Body of pancreas (tissue), 4 donors: ENCODE measurements around the gene SGCE. TPM values are rescaled to one million over a fixed set of nuclear protein-coding genes. Genes with fewer than 3 reads are reported as not detected.

Experiments
- ATAC-seq: fragments of 150-250 bp; one replicate; pipeline ENCODE4 v1.9.1; 2016
- DNase-seq, 4 donors: peaks; one replicate each; pipeline ENCODE4 v3.0.0-alpha.2; 2019
- H3K27ac ChIP-seq, 4 donors: fragments of 200-600 bp; sonication (generic); 1 replicate in 3 of 4; 2 replicates in 1 of 4; pipeline versions ENCODE4 v1.5.1 to v1.6.1; 2016 to 2019; ENCODE audit warnings: mild to moderate bottlenecking in 1 of 4, mixed read lengths in 1 of 4, moderate library complexity in 1 of 4
- H3K27me3 ChIP-seq, 2 donors: fragments of 200-600 bp; sonication (generic); one replicate each; pipeline ENCODE4 v1.6.0; 2016; ENCODE audit warnings: mild to moderate bottlenecking in 1 of 2
- H3K36me3 ChIP-seq, 2 donors: fragments of 200-600 bp; sonication (generic); replicated peaks in 1 of 2; 2 replicates each; pipeline ENCODE4 v1.5.1; 2016; ENCODE audit warnings: low read depth in 2 of 2; ENCODE audit not compliant: insufficient read depth in 1 of 2
- H3K4me1 ChIP-seq: fragments of 200-600 bp; sonication (generic); one replicate; pipeline ENCODE4 v1.6.0; 2016
- H3K4me3 ChIP-seq, 2 donors: fragments of 200-600 bp; sonication (generic); 1 replicate in 1 of 2; 2 replicates in 1 of 2; pipeline ENCODE4 v1.5.1; 2016 to 2019
- H3K9me3 ChIP-seq, 3 donors: fragments of 200-600 bp; sonication (generic); 1 replicate in 2 of 3; 2 replicates in 1 of 3; pipeline ENCODE4 v1.5.1; 2016
- POLR2A ChIP-seq, 3 donors: fragments of 450-650 bp; IDR thresholded peaks; one replicate each; pipeline ENCODE4 v1.6.1; 2016; ENCODE audit warnings: antibody characterized with exemption in 3 of 3, mild to moderate bottlenecking in 2 of 3
- WGBS, 2 donors: methylation state at CpG; one replicate each; pipeline ENCODE4 v1.1.5; 2017; 5-methylcytosine and 5-hydroxymethylcytosine counted together
- intact Hi-C: fragments of 100-400 bp; cut with DNase I; formaldehyde crosslinking; loops from one replicate; pipeline ENCODE4 v1.15.1; 2023
- total RNA-seq, 2 donors: library from RNA; depleted of rRNA; stranded (reverse); fragments of >200 nt; gene quantifications; one replicate each; pipeline ENCODE4 v1.1.0, GENCODE V29; 2016
- TF ChIP-seq, protein P1 (sequence below), 7 experiments: fragments of 450-650 bp in 4 of 7; fragments of 200-600 bp in 3 of 7; sonication (generic) in 3 of 7; IDR thresholded peaks; one replicate each; pipeline ENCODE4 v1.5.1; 2016 to 2019; ENCODE audit warnings: antibody characterized with exemption in 7 of 7

Gene SGCE
- total RNA-seq, 2 donors from 2014 or later = 48.1 to 55.3 TPM

DNA sequence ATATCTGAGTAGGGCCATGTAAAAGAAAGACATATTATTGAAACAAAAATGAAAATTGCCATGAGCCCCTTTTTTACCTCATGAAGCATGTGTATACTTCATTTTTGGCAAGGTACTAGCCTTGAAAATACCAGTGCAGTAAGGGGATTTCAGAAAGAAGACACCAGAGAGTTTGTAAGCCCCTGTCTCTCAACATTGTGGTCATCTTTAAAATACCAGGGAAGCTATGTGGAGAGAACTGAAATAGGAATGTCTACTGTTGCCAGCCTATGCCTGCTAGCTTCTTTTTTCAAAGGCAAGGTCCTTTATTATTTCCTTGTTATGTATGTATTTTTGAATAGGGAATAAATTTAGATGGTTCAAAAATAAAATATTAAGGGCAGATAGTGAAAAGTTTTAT, 88.5 kb downstream of the SGCE start:
- TF ChIP-seq POLR2A (IDR thresholded peaks at IDR 0.05) = no peak
- TF ChIP-seq, protein P1, sequence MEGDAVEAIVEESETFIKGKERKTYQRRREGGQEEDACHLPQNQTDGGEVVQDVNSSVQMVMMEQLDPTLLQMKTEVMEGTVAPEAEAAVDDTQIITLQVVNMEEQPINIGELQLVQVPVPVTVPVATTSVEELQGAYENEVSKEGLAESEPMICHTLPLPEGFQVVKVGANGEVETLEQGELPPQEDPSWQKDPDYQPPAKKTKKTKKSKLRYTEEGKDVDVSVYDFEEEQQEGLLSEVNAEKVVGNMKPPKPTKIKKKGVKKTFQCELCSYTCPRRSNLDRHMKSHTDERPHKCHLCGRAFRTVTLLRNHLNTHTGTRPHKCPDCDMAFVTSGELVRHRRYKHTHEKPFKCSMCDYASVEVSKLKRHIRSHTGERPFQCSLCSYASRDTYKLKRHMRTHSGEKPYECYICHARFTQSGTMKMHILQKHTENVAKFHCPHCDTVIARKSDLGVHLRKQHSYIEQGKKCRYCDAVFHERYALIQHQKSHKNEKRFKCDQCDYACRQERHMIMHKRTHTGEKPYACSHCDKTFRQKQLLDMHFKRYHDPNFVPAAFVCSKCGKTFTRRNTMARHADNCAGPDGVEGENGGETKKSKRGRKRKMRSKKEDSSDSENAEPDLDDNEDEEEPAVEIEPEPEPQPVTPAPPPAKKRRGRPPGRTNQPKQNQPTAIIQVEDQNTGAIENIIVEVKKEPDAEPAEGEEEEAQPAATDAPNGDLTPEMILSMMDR (IDR thresholded peaks at IDR 0.05) = no peak
- Histone ChIP-seq H3K27ac (no peak overlapping the region), H3K4me1 (no peaks in the 10 kb centered on the region), H3K9me3 (no peaks in the 10 kb centered on the region), H3K27me3 (no peaks in the 10 kb centered on the region), H3K4me3 (no peak overlapping the region), H3K36me3 (no peaks in the 10 kb centered on the region)
- ATAC-seq = no peak
- no peak for DNase-seq
- intact Hi-C loops = no loop called here

DNA sequence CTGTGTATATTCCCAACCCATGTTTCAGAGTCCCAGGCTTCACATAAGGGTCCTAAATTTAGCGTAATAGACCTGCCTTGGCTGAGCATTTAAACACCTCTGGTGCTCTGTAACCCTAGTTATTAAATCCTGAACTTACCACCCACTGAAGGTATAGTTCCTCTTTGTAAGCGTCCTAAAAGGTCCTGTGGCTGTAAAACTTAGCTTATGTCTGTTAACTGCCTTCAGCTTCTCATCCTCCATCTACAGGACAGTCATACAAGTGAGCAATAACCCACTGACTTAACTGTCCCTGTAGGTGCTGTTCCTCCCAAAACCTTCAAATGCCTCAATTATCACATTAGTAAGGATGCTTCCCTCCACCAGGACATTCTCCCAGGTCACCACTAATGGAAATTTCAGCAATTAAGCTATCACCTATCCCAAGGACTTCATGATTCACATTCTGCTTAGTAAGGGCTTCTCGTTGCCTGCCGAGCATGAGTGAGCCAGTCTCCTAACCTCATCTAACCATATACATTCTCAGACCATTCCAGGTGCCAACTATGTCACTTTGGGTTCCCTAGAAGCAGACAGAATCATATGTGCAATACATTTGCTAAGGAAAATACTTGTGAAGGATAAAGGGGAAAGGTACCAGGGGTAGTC, 90.6 kb downstream of the SGCE start:
- no peak for ATAC-seq
- Histone ChIP-seq H3K27me3 (no peaks in the 10 kb centered on the region), H3K4me1 (no peaks in the 10 kb centered on the region), H3K4me3 (no peak overlapping the region), H3K27ac (no peak overlapping the region), H3K36me3 (no peaks in the 10 kb centered on the region), H3K9me3 (no peaks in the 10 kb centered on the region)
- DNase-seq = no peak
- TF ChIP-seq, protein P1 (IDR thresholded peaks at IDR 0.05) = no peak
- no peak for TF ChIP-seq POLR2A (IDR thresholded peaks at IDR 0.05)
- 96 to 99% methylated on average over 4 of the region's 4 CpGs for WGBS, 2 donors
- intact Hi-C loops = no loop called here

DNA sequence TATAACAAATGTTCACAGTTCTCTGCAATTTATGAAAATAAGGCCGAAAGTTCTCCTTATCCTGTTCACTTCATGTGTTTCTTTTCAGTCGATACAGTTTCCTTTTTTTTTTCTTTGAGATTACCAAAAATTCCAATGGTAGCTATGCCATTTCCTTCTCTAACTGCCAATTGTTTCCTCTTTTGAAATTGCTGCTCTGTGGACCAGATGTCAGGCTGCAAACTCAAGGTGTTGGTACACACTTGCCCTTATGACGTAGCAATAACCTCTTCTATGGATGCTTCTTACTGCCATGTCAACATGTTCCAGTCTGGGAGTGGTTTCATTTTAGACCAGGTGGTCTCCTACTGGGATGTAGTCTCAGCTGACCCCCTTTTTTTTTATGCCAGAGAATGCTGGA, 93.4 kb downstream of the SGCE start:
- no peak for TF ChIP-seq POLR2A (IDR thresholded peaks at IDR 0.05)
- TF ChIP-seq, protein P1 (IDR thresholded peaks at IDR 0.05) = no peak
- Histone ChIP-seq H3K27me3 (no peaks in the 10 kb centered on the region), H3K4me1 (peaks cover 3% of the 10 kb centered on the region), H3K36me3 (no peaks in the 10 kb centered on the region), H3K4me3 (no peak overlapping the region), H3K9me3 (no peaks in the 10 kb centered on the region), H3K27ac (no peak overlapping the region)
- WGBS, 2 donors = 80 to 88% methylated on average over 3 of the region's 3 CpGs
- DNase-seq (no peak), ATAC-seq (no peak)
- intact Hi-C loops = no loop called here

DNA sequence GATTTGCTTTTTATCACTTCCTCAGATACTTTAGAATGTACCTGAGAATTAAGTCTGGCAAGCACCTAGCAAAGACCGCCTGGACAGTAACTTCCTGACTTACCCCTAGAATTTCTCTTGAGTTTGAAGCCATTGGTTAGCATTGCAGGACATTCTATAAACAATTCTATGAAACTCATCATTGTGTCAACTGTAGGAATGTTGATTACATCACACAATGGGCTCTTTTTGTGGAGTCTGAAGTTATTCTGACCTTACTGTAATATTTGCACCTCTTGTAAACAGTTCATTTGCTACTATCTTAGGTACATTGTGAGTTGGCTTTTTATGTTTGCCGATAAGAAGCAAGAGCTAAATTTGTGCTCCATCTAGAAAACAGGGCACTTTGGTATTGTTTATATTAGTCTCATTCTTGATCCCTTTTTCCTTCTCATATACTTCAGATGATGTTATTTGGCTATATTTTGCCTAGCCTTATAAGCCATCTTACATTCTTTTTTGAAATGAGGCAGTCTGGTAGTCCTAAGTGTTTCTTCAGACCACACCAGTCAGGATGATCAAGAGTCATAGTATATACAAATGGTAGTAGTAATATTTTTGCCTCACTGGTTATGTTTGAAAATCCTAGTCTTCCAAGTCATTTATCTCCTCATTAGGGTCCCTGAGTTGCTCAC, 94.0 kb downstream of the SGCE start:
- 74 to 82% methylated on average over 2 of the region's 2 CpGs for WGBS, 2 donors
- no peaks in the 10 kb centered on the region for H3K36me3 ChIP-seq
- H3K4me3 ChIP-seq = no peak overlapping the region
- ATAC-seq = no peak
- TF ChIP-seq POLR2A (IDR thresholded peaks at IDR 0.05) = no peak
- TF ChIP-seq, protein P1 (IDR thresholded peaks at IDR 0.05) = no peak
- no peak overlapping the region for H3K27ac ChIP-seq
- no peaks in the 10 kb centered on the region for H3K9me3 ChIP-seq
- peaks cover 3% of the 10 kb centered on the region for H3K4me1 ChIP-seq
- no peaks in the 10 kb centered on the region for H3K27me3 ChIP-seq
- intact Hi-C loops = no loop called here
- DNase-seq = no peak

DNA sequence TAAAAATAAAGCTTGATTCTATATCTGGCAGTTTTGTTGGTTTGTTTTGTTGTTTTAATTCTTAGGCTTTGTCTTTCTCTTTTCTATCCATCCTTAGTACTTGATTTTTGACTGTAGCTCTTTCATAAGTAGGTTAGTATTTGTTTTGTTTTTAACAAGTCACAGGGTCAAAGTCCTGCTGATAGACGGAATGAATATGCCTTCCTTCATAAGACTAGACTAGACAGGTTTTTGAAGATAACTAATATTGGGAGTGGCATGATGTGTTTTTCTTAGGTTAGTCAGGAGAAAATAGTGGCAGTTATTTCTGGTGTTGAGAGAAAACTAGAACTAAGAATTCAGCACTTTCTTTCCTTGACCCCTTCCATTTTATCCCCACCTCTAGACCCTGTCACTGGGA, 96.0 kb downstream of the SGCE start:
- Histone ChIP-seq H3K36me3 (no peaks in the 10 kb centered on the region), H3K4me1 (peaks cover 3% of the 10 kb centered on the region), H3K4me3 (no peak overlapping the region), H3K27ac (no peak overlapping the region), H3K9me3 (no peaks in the 10 kb centered on the region), H3K27me3 (no peaks in the 10 kb centered on the region)
- DNase-seq (no peak), ATAC-seq (no peak)
- 12 to 30% methylated on average over 1 of the region's 1 CpG for WGBS, 2 donors
- intact Hi-C loops = no loop called here
- TF ChIP-seq POLR2A (IDR thresholded peaks at IDR 0.05) = no peak
- TF ChIP-seq, protein P1 (IDR thresholded peaks at IDR 0.05) = no peak
